GM13976 (cell line): ENCODE results near the gene SULT1A2.
"Not testable (repeated sequence)": the region's sequence is repeated elsewhere in the genome, so short reads cannot be mapped to it uniquely, and the experiment has no call there.

Source experiments
- DNase-seq: peaks from one replicate; pipeline ENCODE4 v3.0.0; 2012; ENCODE audit warnings: low spot score
- CTCF ChIP-seq: IDR thresholded peaks from 2 replicates; pipeline ENCODE4 v1.5.1; 2012; ENCODE audit warnings: borderline replicate concordance, mild to moderate bottlenecking; ENCODE audit not compliant: insufficient read depth; ENCODE audit errors: extremely low read depth, missing control alignments, control extremely low read depth
- in situ Hi-C: fragments of 300-500 bp; cut with MboI; formaldehyde crosslinking; loops from one replicate; pipeline ENCODE4 v1.12.0; 2022; ENCODE audit warnings: low sequenced_read_pairs, mixed read lengths, inconsistent platforms; ENCODE audit not compliant: unreplicated experiment

The SULT1A2 gene

GRCh38 chr16:28596840-28597691 lies at the start of gene SULT1A2:
SULT1A2 (minus strand) TSS chr16:28597050; CDS start chr16:28595930, 1,120 bp downstream.
- no peak for TF ChIP-seq CTCF
- DNase-seq: no peak
- in situ Hi-C loops: no loop called here

- DNase-seq, in situ Hi-C loops: not testable (repeated sequence)
Observed at GRCh38 chr16:28639959-28640358, 43.1 kb upstream of the SULT1A2 start.

- in situ Hi-C loops, DNase-seq: not testable (repeated sequence)
Observed at GRCh38 chr16:28638359-28638758, 41.5 kb upstream of the SULT1A2 start.

- DNase-seq, in situ Hi-C loops: not testable (repeated sequence)
Observed at GRCh38 chr16:28637765-28638164, 40.9 kb upstream of the SULT1A2 start, which contains the start of gene NPIPB8. NPIPB8 (plus strand) TSS chr16:28638065; CDS start chr16:28638361, 296 bp downstream.

- in situ Hi-C loops, DNase-seq: not testable (repeated sequence)
Observed at GRCh38 chr16:28636093-28636823, 39.4 kb upstream of the SULT1A2 start.

- DNase-seq, in situ Hi-C loops: not testable (repeated sequence)
Observed at GRCh38 chr16:28630905-28631304, 34.1 kb upstream of the SULT1A2 start.

- peak; percentile 37 for DNase-seq
- in situ Hi-C loops: no loop called here
- TF ChIP-seq CTCF: no peak
Observed at GRCh38 chr16:28623172-28623711, 26.4 kb upstream of the SULT1A2 start.

GRCh38 chr16:28622532-28623171 lies 25.8 kb upstream of the SULT1A2 start:
- in situ Hi-C loops: not testable (repeated sequence)
- peak; percentile 1 for DNase-seq

- in situ Hi-C loops: no loop called here
- TF ChIP-seq CTCF: no peak
- peak; percentile 3 for DNase-seq
Observed at GRCh38 chr16:28621481-28622155, 24.8 kb upstream of the SULT1A2 start.

- DNase-seq, in situ Hi-C loops: not testable (repeated sequence)
Observed at GRCh38 chr16:28620316-28620715, 23.5 kb upstream of the SULT1A2 start.
